GM12801 (cell line): ENCODE data around the gene COL11A2.

Experiments
- CTCF ChIP-seq: IDR thresholded peaks from one replicate; pipeline ENCODE4 v1.5.1; 2011; ENCODE audit warnings: control low read depth; ENCODE audit not compliant: insufficient read length; ENCODE audit errors: extremely low read depth

Gene COL11A2

GRCh38 chr6:33217246-33217645 lies 25.0 kb upstream of the COL11A2 start:
- no peak for TF ChIP-seq CTCF

GRCh38 chr6:33216117-33216649 lies 23.9 kb upstream of the COL11A2 start:
- no peak for TF ChIP-seq CTCF

- TF ChIP-seq CTCF: no peak
Observed at GRCh38 chr6:33215271-33216116, 23.2 kb upstream of the COL11A2 start.

GRCh38 chr6:33213989-33214335 lies 21.7 kb upstream of the COL11A2 start:
- TF ChIP-seq CTCF: no peak

GRCh38 chr6:33213166-33213988 lies 21.1 kb upstream of the COL11A2 start:
- TF ChIP-seq CTCF: no peak

GRCh38 chr6:33212857-33213165 lies 20.5 kb upstream of the COL11A2 start:
- TF ChIP-seq CTCF: no peak

- no peak for TF ChIP-seq CTCF
Observed at GRCh38 chr6:33211666-33212422, 19.6 kb upstream of the COL11A2 start.
